HFF-Myc (cell line): ENCODE data around the gene GPX3.
A peak's percentile ranks its signal among the peaks of the same experiment; 100 is the strongest.

Experiments used
- DNase-seq: peaks from one replicate; pipeline ENCODE4 v3.0.0-alpha.2; 2011; ENCODE audit warnings: low read depth; ENCODE audit errors: extremely low read depth
- H3K4me3 ChIP-seq: replicated peaks from 2 replicates; pipeline ENCODE4 v1.5.1; 2011; ENCODE audit warnings: low read depth, mild to moderate bottlenecking, control low read depth, low read length
- TF ChIP-seq, protein P1 (sequence below): IDR thresholded peaks from 2 replicates; pipeline ENCODE4 v1.5.1; 2012; ENCODE audit warnings: mild to moderate bottlenecking, low read depth, low read length, control low read depth; ENCODE audit errors: missing control alignments

Gene GPX3

DNA sequence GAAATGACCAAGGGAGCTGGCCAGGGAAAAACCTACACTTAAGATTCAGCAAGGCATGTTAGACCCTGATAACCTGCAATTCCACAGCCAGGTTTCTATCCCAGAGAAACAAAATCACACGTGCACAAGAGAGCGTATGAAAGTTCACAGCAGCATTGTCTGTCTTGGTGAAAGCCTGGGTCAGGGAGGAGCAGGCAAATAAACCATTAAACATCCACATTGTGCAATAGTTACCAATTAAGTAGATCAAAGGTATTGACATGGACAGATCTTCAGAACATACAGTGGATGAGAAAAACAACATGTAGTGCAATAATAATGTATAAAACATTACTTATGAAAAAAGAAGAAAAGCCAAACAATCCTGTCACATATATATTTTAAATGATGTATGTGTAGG, 15.9 kb upstream of the GPX3 start:
- H3K4me3 ChIP-seq = no peak overlapping the region
- DNase-seq = no peak
- TF ChIP-seq, protein P1, sequence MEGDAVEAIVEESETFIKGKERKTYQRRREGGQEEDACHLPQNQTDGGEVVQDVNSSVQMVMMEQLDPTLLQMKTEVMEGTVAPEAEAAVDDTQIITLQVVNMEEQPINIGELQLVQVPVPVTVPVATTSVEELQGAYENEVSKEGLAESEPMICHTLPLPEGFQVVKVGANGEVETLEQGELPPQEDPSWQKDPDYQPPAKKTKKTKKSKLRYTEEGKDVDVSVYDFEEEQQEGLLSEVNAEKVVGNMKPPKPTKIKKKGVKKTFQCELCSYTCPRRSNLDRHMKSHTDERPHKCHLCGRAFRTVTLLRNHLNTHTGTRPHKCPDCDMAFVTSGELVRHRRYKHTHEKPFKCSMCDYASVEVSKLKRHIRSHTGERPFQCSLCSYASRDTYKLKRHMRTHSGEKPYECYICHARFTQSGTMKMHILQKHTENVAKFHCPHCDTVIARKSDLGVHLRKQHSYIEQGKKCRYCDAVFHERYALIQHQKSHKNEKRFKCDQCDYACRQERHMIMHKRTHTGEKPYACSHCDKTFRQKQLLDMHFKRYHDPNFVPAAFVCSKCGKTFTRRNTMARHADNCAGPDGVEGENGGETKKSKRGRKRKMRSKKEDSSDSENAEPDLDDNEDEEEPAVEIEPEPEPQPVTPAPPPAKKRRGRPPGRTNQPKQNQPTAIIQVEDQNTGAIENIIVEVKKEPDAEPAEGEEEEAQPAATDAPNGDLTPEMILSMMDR = no peak

DNA sequence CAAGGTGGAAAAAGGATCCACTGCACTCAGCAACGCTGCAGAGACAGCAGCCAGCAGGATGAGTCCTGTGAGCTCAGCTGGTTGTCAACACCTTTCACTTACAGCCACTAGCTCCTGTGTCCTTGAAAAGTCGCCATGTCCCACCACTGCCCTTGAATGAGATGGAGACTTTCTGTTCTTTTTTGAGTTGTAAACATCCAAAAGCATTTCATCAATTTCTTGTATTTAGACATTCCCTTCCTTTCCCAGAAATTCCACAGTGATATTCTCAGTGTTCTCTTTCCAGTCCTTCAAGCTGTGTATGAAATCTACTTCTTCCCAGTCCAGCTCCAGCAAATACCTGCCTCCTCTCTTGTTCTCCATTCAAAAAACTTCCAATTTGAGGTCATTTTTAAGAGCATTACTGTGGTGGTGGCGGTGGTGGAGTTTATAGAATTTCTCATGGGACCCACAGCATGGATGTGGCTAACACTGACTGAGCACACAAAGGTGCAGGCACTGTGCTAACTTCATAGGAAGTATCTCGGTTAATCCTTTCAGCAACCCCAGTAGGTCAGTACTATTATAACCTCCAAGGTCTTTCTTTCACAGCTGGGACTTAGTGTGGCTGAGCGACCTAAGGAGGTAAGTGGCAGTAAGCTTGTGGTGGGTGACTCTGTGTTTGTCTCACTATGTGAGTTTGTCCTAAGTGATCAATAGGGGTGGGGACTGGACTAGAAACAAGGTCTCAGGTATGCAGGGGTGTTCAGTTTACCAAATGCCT, 15.0 kb upstream of the GPX3 start:
- TF ChIP-seq, protein P1 = no peak
- H3K4me3 ChIP-seq = no peak overlapping the region
- no peak for DNase-seq

DNA sequence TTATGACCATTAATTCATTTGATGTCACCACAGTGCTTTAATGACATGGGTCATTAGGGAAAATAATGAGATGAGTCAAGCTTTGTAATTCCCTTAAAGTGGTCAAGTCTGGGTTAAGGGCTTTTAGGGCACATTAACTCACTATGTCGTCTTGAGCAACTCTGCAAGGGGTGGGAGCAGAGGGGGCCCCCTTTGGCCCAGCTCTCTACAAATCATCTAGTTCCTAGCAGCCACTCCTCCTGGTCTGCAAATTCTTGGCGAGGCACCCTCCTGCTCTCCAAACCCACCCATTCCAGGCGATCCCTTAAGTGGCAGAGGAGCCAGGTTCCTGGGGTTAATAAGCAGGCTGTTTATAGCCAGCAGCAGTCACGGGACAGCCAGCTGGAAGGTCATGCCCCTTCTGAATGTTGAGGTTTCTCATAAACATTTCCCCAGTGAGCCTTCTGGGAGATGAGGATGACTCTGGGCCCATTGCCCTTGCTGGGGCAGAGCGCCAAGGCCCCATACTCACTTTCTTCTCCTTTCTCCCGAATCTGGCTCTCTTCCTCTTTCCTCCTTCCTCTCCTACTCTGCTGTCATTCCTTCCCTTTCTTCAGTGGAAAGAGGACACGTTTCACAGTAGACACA, 14.3 kb upstream of the GPX3 start:
- TF ChIP-seq, protein P1 = no peak
- peak; percentile 22 for DNase-seq
- no peak overlapping the region for H3K4me3 ChIP-seq

DNA sequence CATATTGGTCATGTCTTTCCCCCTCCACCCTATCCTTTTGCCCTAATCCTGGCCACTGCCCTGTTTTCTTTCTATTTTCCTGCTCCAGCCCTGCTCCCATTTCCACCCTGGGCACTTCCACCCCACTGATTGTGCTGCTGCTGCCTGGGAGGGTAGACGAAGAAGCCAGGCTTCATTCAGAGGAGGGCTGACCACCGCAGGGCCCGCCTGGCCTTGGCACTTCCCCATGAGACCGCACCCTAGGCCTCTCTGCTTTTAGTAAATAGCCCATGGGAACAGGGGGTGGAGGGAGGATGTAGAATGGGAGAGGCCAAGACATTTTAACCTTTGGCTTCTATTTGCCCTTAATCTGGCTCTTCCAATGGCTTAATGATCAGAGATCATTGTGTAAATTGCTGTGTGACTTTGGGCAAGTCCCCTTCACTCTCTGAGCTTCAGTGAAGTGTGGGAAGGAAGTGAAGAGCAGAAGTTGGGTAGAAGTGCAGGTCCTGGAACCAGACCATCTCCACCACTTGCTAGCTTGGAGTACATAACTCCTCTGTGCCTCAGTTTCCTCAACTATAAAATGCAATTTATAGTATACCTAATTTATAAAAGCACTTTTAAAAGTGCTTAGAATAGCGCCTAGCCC, 13.6 kb upstream of the GPX3 start:
- no peak overlapping the region for H3K4me3 ChIP-seq
- DNase-seq = no peak
- TF ChIP-seq, protein P1 = no peak

DNA sequence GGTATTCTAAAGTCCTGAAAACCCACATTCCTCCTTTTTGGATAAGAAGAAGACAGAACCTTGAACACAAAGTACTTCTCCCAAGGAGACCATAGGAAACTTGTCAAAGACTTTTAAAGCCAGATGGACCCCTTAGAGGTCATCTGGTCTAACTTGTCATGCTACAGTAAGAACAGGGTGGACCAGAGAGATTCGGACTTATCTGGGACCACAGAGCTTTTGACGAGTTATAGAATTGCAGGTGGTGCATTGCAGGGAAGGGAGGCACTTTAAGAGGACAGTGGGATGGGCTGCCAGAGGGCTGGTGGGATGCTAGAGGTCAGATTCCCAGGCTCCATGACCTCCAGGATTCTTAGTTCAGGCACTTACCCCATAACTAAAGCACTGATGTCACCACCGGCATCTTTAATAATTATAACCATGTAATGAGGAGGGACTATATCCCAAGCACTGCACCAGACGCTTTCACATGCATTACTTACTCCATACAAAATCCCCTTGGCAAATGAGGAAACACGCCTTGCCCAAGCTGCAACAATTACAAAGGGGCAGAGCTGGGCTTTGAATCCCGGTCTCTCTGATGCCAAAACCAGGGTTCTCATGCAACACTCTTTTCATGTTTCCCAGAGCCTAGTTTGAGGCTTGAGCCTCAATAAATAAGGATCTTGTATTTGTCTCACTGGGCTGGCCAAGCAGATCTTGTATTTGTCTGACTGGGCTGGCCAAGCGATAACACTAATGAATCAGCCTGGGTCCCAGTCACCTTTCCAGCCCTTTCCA, 12.8 kb upstream of the GPX3 start:
- DNase-seq = no peak
- TF ChIP-seq, protein P1 = no peak

DNA sequence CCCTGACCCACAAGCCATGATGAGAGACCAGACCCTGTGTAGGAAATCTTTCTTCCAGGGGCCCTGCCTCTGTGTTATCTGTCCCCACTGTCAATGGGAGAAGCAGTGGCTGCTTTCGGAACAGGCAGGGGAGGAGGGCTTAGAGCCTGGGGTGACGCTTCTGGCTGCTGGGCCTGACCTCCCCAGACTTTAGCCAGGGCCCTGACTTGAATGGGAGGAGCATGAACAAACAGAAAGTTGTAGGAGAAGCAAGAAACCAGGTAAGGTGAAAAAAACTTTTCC, 12.2 kb upstream of the GPX3 start:
- TF ChIP-seq, protein P1 = no peak
- DNase-seq = no peak
- no peak overlapping the region for H3K4me3 ChIP-seq

More for the DNA sequence above, 12.8 kb upstream of the GPX3 start:
- H3K4me3 ChIP-seq = no peak overlapping the region
